HepG2 (cell line): ENCODE data around the gene MATR3. TPM values are rescaled to one million over a fixed set of nuclear protein-coding genes. Genes with fewer than 3 reads are reported as not detected.
A peak's percentile ranks its signal among the peaks of the same experiment; 100 is the strongest.

Experiments
- AGO1 ChIP-seq: fragments of 200-400 bp; formaldehyde crosslinking; IDR thresholded peaks from 2 replicates; pipeline ENCODE4 v1.6.1; 2017; ENCODE audit warnings: mild to moderate bottlenecking, low read depth, low read length, moderate library complexity; ENCODE audit not compliant: poor library complexity, severe bottlenecking
- ARNT2 ChIP-seq: sonication (generic); formaldehyde crosslinking; IDR thresholded peaks from 2 replicates; pipeline ENCODE4 v1.8.0; 2022; ENCODE audit warnings: mild to moderate bottlenecking, low read depth, missing genetic modification reagents, moderate library complexity
- CAMTA2 ChIP-seq: sonication (generic); formaldehyde crosslinking; IDR thresholded peaks from 2 replicates; pipeline ENCODE4 v1.4.0; 2020; ENCODE audit warnings: mild to moderate bottlenecking, missing genetic modification reagents, borderline replicate concordance
- FLYWCH1 ChIP-seq: sonication (generic); formaldehyde crosslinking; IDR thresholded peaks from 2 replicates; pipeline ENCODE4 v1.8.1; 2023; ENCODE audit warnings: mild to moderate bottlenecking, missing genetic modification reagents
- HOXA7 ChIP-seq: sonication (generic); formaldehyde crosslinking; IDR thresholded peaks from 2 replicates; pipeline ENCODE4 v1.8.1; 2022; ENCODE audit warnings: mild to moderate bottlenecking, missing genetic modification reagents, moderate library complexity
- JARID2 ChIP-seq: sonication (generic); formaldehyde crosslinking; IDR thresholded peaks from 2 replicates; pipeline ENCODE4 v1.8.1; 2023; ENCODE audit warnings: missing genetic modification reagents, inconsistent platforms; ENCODE audit not compliant: insufficient replicate concordance
- KMT2B ChIP-seq: IDR thresholded peaks from 2 replicates; pipeline ENCODE4 v1.6.1; 2016; ENCODE audit warnings: missing genetic modification reagents, missing compliant biosample characterization
- NFRKB ChIP-seq: fragments of 450-650 bp; IDR thresholded peaks from 2 replicates; pipeline ENCODE4 v1.6.1; 2017
- PHB2 ChIP-seq: fragments of 450-650 bp; IDR thresholded peaks from 2 replicates; pipeline ENCODE4 v1.6.1; 2018; ENCODE audit not compliant: partially characterized antibody
- RXRB ChIP-seq: IDR thresholded peaks from 2 replicates; pipeline ENCODE4 v1.6.1; 2016; ENCODE audit warnings: borderline replicate concordance, missing genetic modification reagents, missing compliant biosample characterization
- XRCC5 ChIP-seq: fragments of 200-400 bp; formaldehyde crosslinking; optimal IDR thresholded peaks from 2 replicates; pipeline ENCODE3; 2017; ENCODE audit warnings: mild to moderate bottlenecking, low read length
- ZNF136 ChIP-seq: sonication (generic); formaldehyde crosslinking; IDR thresholded peaks from 2 replicates; pipeline ENCODE4 v1.8.1; 2022; ENCODE audit warnings: low read depth, mild to moderate bottlenecking, moderate library complexity, missing genetic modification reagents
- ZNF329 ChIP-seq: sonication (generic); formaldehyde crosslinking; IDR thresholded peaks from 2 replicates; pipeline ENCODE4 v1.9.0; 2021; ENCODE audit warnings: low read depth, mild to moderate bottlenecking, missing genetic modification reagents
- ZNF451 ChIP-seq: sonication (generic); formaldehyde crosslinking; IDR thresholded peaks from 2 replicates; pipeline ENCODE4 v1.5.0; 2020; ENCODE audit warnings: mild to moderate bottlenecking, missing genetic modification reagents
- ZNF850 ChIP-seq: sonication (generic); formaldehyde crosslinking; conservative IDR thresholded peaks from 2 replicates; pipeline ENCODE4 v1.9.0; 2021; ENCODE audit warnings: mild to moderate bottlenecking, missing genetic modification reagents
- ZNF878 ChIP-seq: sonication (generic); formaldehyde crosslinking; IDR thresholded peaks from 2 replicates; pipeline ENCODE4 v1.8.1; 2023; ENCODE audit warnings: mild to moderate bottlenecking, missing genetic modification reagents, moderate library complexity
- ZSCAN29 ChIP-seq: sonication (generic); formaldehyde crosslinking; conservative IDR thresholded peaks from 2 replicates; pipeline ENCODE4 v1.4.0; 2020; ENCODE audit warnings: mild to moderate bottlenecking, missing genetic modification reagents
- polyA plus RNA-seq, 8 experiments: library from polyadenylated mRNA; depleted of rRNA in 3 of 8; stranded (reverse) in 7 of 8; unstranded in 1 of 8; fragments of >200 nt; fragmentation: Illumina TruSeq in 4 of 8; extraction: Trizol in 4 of 8; gene quantifications; 2 replicates each; pipeline versions ENCODE4 v1.2.1 to v1.2.3, GENCODE V29; 2011 to 2016; ENCODE audit warnings: low read depth in 4 of 8, missing spikeins in 1 of 8, mixed read lengths in 1 of 8; ENCODE audit not compliant: insufficient read depth in 1 of 8
- total RNA-seq, 5 experiments: library from RNA; depleted of rRNA; stranded (reverse); fragments of >200 nt; fragmentation: Illumina TruSeq; extraction: Trizol; gene quantifications; 2 replicates each; pipeline ENCODE4 v1.2.3, GENCODE V29; 2016; ENCODE audit warnings: low read depth in 1 of 5
- TF ChIP-seq, protein P1 (sequence below): sonication (generic); formaldehyde crosslinking; conservative IDR thresholded peaks from 2 replicates; pipeline ENCODE4 v1.4.0; 2020; ENCODE audit warnings: missing genetic modification reagents
- TF ChIP-seq, protein P2 (sequence below): sonication (generic); formaldehyde crosslinking; IDR thresholded peaks from 2 replicates; pipeline ENCODE4 v1.4.0; 2020; ENCODE audit warnings: missing genetic modification reagents, mild to moderate bottlenecking, borderline replicate concordance
- TF ChIP-seq, protein P3 (sequence below): sonication (generic); formaldehyde crosslinking; IDR thresholded peaks from 2 replicates; pipeline ENCODE4 v1.9.0; 2021; ENCODE audit warnings: missing genetic modification reagents, borderline replicate concordance
- TF ChIP-seq, protein P4 (sequence below): sonication (generic); formaldehyde crosslinking; IDR thresholded peaks from 2 replicates; pipeline ENCODE4 v1.5.0; 2020; ENCODE audit warnings: mild to moderate bottlenecking, missing genetic modification reagents

Gene MATR3
- total and polyA plus RNA-seq, 2 of the 13 experiments (the other 11 are each of a cell fraction or from before 2014, with no cell fraction given): 94.2 to 341 TPM

- TF ChIP-seq HOXA7 (CRISPR knock-in tag) (no peak), ARNT2 (peak; percentile 23; the same call in 1 of the 2 replicates), PHB2 (no peak), NFRKB (no peak), ZSCAN29 (CRISPR knock-in tag) (peak; percentile 41; the same call in 1 of the 2 replicates), XRCC5 (peak; percentile 78), ZNF878 (CRISPR knock-in tag) (no peak), CAMTA2 (CRISPR knock-in tag) (no peak), ZNF451 (CRISPR knock-in tag) (0 out of 2 replicates have a peak, but pooled peaks have one; percentile 36), ZNF850 (no peak), JARID2 (no peak), AGO1 (peak; percentile 28), FLYWCH1 (no peak), KMT2B (CRISPR knock-in tag) (peak; percentile 64), RXRB (CRISPR knock-in tag) (peak; percentile 46; the same call in 1 of the 2 replicates), ZNF136 (CRISPR knock-in tag) (no peak), ZNF329 (CRISPR knock-in tag) (0 out of 2 replicates have a peak, but pooled peaks have one; percentile 64)
- TF ChIP-seq, protein P1, sequence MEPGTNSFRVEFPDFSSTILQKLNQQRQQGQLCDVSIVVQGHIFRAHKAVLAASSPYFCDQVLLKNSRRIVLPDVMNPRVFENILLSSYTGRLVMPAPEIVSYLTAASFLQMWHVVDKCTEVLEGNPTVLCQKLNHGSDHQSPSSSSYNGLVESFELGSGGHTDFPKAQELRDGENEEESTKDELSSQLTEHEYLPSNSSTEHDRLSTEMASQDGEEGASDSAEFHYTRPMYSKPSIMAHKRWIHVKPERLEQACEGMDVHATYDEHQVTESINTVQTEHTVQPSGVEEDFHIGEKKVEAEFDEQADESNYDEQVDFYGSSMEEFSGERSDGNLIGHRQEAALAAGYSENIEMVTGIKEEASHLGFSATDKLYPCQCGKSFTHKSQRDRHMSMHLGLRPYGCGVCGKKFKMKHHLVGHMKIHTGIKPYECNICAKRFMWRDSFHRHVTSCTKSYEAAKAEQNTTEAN (CRISPR knock-in tag): peak; percentile 70; the same call in 1 of the 2 replicates
- TF ChIP-seq, protein P2, sequence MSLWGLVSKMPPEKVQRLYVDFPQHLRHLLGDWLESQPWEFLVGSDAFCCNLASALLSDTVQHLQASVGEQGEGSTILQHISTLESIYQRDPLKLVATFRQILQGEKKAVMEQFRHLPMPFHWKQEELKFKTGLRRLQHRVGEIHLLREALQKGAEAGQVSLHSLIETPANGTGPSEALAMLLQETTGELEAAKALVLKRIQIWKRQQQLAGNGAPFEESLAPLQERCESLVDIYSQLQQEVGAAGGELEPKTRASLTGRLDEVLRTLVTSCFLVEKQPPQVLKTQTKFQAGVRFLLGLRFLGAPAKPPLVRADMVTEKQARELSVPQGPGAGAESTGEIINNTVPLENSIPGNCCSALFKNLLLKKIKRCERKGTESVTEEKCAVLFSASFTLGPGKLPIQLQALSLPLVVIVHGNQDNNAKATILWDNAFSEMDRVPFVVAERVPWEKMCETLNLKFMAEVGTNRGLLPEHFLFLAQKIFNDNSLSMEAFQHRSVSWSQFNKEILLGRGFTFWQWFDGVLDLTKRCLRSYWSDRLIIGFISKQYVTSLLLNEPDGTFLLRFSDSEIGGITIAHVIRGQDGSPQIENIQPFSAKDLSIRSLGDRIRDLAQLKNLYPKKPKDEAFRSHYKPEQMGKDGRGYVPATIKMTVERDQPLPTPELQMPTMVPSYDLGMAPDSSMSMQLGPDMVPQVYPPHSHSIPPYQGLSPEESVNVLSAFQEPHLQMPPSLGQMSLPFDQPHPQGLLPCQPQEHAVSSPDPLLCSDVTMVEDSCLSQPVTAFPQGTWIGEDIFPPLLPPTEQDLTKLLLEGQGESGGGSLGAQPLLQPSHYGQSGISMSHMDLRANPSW (CRISPR knock-in tag): no peak
- TF ChIP-seq, protein P3, sequence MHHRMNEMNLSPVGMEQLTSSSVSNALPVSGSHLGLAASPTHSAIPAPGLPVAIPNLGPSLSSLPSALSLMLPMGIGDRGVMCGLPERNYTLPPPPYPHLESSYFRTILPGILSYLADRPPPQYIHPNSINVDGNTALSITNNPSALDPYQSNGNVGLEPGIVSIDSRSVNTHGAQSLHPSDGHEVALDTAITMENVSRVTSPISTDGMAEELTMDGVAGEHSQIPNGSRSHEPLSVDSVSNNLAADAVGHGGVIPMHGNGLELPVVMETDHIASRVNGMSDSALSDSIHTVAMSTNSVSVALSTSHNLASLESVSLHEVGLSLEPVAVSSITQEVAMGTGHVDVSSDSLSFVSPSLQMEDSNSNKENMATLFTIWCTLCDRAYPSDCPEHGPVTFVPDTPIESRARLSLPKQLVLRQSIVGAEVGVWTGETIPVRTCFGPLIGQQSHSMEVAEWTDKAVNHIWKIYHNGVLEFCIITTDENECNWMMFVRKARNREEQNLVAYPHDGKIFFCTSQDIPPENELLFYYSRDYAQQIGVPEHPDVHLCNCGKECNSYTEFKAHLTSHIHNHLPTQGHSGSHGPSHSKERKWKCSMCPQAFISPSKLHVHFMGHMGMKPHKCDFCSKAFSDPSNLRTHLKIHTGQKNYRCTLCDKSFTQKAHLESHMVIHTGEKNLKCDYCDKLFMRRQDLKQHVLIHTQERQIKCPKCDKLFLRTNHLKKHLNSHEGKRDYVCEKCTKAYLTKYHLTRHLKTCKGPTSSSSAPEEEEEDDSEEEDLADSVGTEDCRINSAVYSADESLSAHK (CRISPR knock-in tag): no peak
- TF ChIP-seq, protein P4, sequence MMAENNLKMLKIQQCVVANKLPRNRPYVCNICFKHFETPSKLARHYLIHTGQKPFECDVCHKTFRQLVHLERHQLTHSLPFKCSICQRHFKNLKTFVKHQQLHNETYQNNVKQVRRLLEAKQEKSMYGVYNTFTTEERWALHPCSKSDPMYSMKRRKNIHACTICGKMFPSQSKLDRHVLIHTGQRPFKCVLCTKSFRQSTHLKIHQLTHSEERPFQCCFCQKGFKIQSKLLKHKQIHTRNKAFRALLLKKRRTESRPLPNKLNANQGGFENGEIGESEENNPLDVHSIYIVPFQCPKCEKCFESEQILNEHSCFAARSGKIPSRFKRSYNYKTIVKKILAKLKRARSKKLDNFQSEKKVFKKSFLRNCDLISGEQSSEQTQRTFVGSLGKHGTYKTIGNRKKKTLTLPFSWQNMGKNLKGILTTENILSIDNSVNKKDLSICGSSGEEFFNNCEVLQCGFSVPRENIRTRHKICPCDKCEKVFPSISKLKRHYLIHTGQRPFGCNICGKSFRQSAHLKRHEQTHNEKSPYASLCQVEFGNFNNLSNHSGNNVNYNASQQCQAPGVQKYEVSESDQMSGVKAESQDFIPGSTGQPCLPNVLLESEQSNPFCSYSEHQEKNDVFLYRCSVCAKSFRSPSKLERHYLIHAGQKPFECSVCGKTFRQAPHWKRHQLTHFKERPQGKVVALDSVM (CRISPR knock-in tag): no peak; the same call in none of the 2 replicates
These were observed 19.8 kb upstream of the MATR3 start (continued) for GRCh38 chr5:139273572-139274289.
